PC-9 (cell line): ENCODE data around the gene FABP7.

Source experiments
- EZH2 ChIP-seq: fragments of 200-600 bp; sonication (generic); IDR thresholded peaks from 2 replicates; pipeline ENCODE4 v1.8.0; 2017; ENCODE audit warnings: antibody characterized with exemption, low read depth
- TF ChIP-seq, protein P1 (sequence below): fragments of 200-600 bp; sonication (generic); conservative IDR thresholded peaks from 2 replicates; pipeline ENCODE4 v1.6.1; 2017; ENCODE audit warnings: mixed run types, antibody characterized with exemption, mild to moderate bottlenecking, moderate library complexity

DNA sequence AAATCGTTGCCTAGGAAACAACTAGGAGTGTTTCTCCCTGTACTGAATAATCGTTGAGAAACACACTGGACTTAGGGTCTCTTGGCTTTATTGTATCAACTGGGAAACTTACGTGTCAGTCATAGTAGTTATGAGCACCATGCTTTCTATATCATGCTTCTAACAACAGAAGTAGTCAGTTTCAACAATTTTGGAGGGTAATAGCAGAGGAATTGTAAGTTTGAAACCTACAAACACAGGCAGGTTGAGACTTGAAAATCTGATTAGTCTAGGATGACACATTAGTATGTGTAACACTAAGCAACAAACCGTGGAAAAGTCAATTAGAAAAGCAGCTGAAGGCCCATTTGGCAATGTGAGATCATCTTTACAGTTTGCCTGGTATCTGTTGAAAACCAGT lies 43.9 kb upstream of the FABP7 start:
- TF ChIP-seq, protein P1, sequence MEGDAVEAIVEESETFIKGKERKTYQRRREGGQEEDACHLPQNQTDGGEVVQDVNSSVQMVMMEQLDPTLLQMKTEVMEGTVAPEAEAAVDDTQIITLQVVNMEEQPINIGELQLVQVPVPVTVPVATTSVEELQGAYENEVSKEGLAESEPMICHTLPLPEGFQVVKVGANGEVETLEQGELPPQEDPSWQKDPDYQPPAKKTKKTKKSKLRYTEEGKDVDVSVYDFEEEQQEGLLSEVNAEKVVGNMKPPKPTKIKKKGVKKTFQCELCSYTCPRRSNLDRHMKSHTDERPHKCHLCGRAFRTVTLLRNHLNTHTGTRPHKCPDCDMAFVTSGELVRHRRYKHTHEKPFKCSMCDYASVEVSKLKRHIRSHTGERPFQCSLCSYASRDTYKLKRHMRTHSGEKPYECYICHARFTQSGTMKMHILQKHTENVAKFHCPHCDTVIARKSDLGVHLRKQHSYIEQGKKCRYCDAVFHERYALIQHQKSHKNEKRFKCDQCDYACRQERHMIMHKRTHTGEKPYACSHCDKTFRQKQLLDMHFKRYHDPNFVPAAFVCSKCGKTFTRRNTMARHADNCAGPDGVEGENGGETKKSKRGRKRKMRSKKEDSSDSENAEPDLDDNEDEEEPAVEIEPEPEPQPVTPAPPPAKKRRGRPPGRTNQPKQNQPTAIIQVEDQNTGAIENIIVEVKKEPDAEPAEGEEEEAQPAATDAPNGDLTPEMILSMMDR, result no peak
- no peak for TF ChIP-seq EZH2
